Ascending aorta (tissue), 2 donors: Measurements from ENCODE around the gene DUSP18. TPM values are rescaled to one million over a fixed set of nuclear protein-coding genes. Genes with fewer than 3 reads are reported as not detected.
"Not testable (repeated sequence)": the region's sequence is repeated elsewhere in the genome, so short reads cannot be mapped to it uniquely, and the experiment has no call there.

Experiments used
- DNase-seq, 2 donors: peaks; one replicate each; pipeline ENCODE4 v3.0.0-alpha.2; 2019; ENCODE audit warnings: low spot score in 2 of 2
- H3K27ac ChIP-seq, 2 donors: fragments of 200-600 bp; sonication (generic); one replicate each; pipeline ENCODE4 v1.5.1; 2016 to 2017; ENCODE audit warnings: mild to moderate bottlenecking in 1 of 2
- H3K27me3 ChIP-seq: fragments of 200-600 bp; sonication (generic); one replicate; pipeline ENCODE4 v1.5.1; 2017
- H3K36me3 ChIP-seq, 2 donors: fragments of 200-600 bp; sonication (generic); one replicate each; pipeline ENCODE4 v1.5.1; 2016
- H3K4me1 ChIP-seq, 2 donors: fragments of 200-600 bp; sonication (generic); one replicate each; pipeline ENCODE4 v1.5.1; 2016 to 2017; ENCODE audit warnings: mild to moderate bottlenecking in 1 of 2
- H3K4me3 ChIP-seq, 2 donors: fragments of 200-600 bp; sonication (generic); one replicate each; pipeline ENCODE4 v1.5.1; 2016 to 2017; ENCODE audit warnings: mild to moderate bottlenecking in 1 of 2
- H3K9me3 ChIP-seq, 2 donors: fragments of 200-600 bp; sonication (generic); one replicate each; pipeline ENCODE4 v1.5.1; 2016
- intact Hi-C: fragments of 100-400 bp; cut with DNase I; formaldehyde crosslinking; loops from one replicate; pipeline ENCODE4 v1.15.1; 2023
- total RNA-seq: library from RNA; depleted of rRNA; stranded (reverse); fragments of >200 nt; gene quantifications from one replicate; pipeline ENCODE4 v1.1.0, GENCODE V29; 2016
- TF ChIP-seq, protein P1 (sequence below), 3 experiments: fragments of 200-600 bp in 2 of 3; fragments of 450-650 bp in 1 of 3; sonication (generic) in 2 of 3; IDR thresholded peaks; one replicate each; pipeline ENCODE4 v1.5.1; 2016 to 2019; ENCODE audit warnings: antibody characterized with exemption in 3 of 3, mild to moderate bottlenecking in 1 of 3, moderate library complexity in 1 of 3

Gene DUSP18
- 0.21 TPM for total RNA-seq

DNA sequence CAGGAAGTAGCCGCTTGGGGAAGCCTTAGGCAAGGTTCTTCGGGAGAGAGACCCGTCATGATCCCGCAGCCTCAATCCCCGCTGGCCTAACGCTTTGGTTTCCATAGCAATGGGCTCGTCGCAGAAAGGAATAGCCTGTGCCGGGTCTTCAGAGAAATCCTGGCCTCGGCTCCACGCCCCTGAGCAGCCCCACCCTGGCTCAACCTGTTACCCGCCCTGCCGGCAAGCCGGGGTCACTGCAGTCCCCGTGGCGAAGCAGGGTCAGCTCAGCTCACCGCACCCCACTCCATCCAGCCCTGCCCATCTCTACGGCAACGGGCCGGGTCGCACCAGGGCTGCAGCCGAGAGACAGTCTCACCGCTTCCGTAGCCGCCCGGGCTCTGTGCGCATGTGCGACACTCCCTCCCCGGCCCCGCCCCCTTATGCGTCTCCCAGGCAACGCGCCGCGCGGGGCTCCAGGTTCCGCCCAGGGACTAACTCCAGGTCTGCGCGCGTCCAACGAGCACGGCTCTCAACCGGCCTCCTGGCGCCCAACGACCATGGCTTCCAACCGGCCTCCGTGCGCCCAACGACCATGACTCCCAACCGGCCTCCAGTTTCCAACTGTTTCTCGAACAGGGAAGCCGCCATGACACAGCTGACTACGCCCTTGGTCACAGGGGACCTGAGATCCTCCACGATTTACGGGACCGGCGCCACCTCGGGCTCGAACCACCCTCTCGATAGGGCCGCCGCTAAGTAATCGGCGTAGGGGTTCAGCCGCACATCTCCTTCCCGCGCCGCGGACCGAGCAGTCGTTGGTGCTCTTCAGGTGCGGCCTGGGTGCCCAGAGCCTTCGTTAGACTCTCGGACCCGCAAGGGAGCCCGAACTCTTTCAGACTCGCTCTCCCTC is at the start of gene DUSP18:
Gene DUSP18, minus strand, starts transcription at position 382 of the 892 bp plus-strand sequence. CDS start 3,872 bp downstream, outside the sequence.
- H3K27ac ChIP-seq: peak within 1 kb of the TSS in 1 of 2 donors; percentile 1

GRCh38 chr22:30714062-30714461 is 46.4 kb upstream of the DUSP18 start:
- TF ChIP-seq, protein P1, sequence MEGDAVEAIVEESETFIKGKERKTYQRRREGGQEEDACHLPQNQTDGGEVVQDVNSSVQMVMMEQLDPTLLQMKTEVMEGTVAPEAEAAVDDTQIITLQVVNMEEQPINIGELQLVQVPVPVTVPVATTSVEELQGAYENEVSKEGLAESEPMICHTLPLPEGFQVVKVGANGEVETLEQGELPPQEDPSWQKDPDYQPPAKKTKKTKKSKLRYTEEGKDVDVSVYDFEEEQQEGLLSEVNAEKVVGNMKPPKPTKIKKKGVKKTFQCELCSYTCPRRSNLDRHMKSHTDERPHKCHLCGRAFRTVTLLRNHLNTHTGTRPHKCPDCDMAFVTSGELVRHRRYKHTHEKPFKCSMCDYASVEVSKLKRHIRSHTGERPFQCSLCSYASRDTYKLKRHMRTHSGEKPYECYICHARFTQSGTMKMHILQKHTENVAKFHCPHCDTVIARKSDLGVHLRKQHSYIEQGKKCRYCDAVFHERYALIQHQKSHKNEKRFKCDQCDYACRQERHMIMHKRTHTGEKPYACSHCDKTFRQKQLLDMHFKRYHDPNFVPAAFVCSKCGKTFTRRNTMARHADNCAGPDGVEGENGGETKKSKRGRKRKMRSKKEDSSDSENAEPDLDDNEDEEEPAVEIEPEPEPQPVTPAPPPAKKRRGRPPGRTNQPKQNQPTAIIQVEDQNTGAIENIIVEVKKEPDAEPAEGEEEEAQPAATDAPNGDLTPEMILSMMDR (IDR thresholded peaks at IDR 0.05): no peak
- Histone ChIP-seq H3K27me3 (no peaks in the 10 kb centered on the region), H3K9me3 (no peaks in the 10 kb centered on the region), H3K36me3 (no peaks in the 10 kb centered on the region), H3K4me1 (no peaks in the 10 kb centered on the region), H3K27ac (no peak overlapping the region), H3K4me3 (no peak overlapping the region)
- intact Hi-C loops: no loop called here
- DNase-seq: no peak

More for the DNA sequence above, at the start of gene DUSP18:
- Histone ChIP-seq H3K27me3 (no peaks in the 10 kb centered on the region), H3K4me3 (peak within 1 kb of the TSS; percentile 64 to 80), H3K36me3 (peaks cover 10 to 13% of the 10 kb centered on the region in 2 donors), H3K4me1 (peaks cover 4% of the 10 kb centered on the region in 2 donors), H3K9me3 (no peaks in the 10 kb centered on the region)
- TF ChIP-seq, protein P1 (IDR thresholded peaks at IDR 0.05): peak in 2 of 3 experiments; percentile 28 to 40
- peak; percentile 73 to 96 for DNase-seq
- intact Hi-C loops: loop anchor here (1.0 to 5.0 kb wide), 2 partner anchors 32 to 75 kb away; partner anchors contain the start of genes PES1 and SLC35E4

- no peaks in the 10 kb centered on the region for H3K36me3 ChIP-seq
- H3K9me3 ChIP-seq: no peaks in the 10 kb centered on the region
- H3K27me3 ChIP-seq: no peaks in the 10 kb centered on the region
- H3K4me1 ChIP-seq: no peaks in the 10 kb centered on the region
- intact Hi-C loops: no loop called here
- no peak overlapping the region for H3K4me3 ChIP-seq
- no peak overlapping the region for H3K27ac ChIP-seq
- DNase-seq: no peak
- TF ChIP-seq, protein P1 (IDR thresholded peaks at IDR 0.05): no peak
Observed at GRCh38 chr22:30712094-30712493, 44.4 kb upstream of the DUSP18 start.

DNA sequence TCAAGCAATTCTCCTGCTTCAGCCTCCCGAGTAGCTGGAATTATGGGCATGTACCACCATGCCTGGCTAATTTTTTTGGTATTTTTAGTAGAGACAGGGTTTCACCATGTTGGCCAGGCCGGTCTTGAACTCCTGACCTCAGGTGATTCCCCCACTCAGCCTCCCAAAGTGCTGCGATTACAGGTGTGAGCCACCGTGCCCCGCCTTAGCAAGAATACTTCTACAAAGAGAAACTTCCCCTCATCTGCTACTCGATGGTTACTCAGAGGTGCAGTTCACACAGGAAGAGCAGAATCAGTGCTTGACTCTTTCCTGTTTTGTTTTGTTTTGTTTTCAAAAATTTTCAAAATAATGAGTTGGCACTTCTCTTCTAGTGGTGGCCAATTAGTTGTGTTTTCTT is 42.3 kb upstream of the DUSP18 start:
- H3K9me3 ChIP-seq, intact Hi-C loops, H3K4me1 ChIP-seq, H3K36me3 ChIP-seq, DNase-seq, H3K27ac ChIP-seq, H3K4me3 ChIP-seq, H3K27me3 ChIP-seq: not testable (repeated sequence)

DNA sequence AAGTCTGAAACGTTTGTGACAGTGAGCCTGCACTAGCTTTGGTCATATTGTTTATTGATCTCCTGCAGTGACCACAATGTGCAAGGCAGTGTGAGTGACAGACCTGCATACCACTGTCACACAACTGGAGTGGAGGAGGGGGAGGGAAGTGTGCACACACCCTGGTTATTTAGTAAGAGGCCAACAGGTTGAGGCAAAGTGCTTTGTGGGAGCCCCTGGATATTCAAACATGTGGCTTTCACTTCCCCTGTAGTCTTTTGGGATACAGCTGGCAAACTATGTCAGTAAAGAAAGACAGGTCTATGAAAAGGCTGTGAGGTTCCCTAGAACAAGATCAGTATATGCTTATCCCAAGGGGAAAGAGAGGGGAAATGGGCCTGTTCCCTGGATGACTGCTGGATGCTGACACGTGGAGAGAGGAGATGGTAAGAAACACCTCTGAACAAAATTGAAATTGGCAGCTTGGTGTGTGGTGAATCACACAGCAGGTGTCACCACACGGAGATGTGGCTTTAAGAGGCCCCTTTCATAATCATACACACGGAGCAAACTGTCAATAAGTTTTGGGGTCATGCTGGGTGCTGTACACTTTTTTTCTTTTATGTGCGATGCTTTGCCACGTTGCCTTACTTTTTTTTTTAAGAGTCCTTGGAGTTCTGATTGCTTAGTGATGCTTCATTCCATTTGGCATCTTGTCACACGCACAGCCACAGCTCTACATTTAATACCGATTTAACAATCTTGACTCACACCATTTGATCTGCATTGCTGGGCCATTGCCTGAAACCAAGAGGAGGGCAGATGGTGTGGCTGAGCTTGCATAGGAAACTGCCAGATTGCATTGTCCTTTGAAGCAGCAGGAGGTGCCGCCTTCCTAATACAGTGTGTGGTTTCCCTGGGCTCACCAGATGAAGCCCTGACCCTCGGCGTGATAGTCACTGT is 38.3 kb upstream of the DUSP18 start:
- intact Hi-C loops: no loop called here
- Histone ChIP-seq H3K9me3 (no peaks in the 10 kb centered on the region), H3K4me3 (no peak overlapping the region), H3K36me3 (no peaks in the 10 kb centered on the region), H3K4me1 (no peaks in the 10 kb centered on the region), H3K27ac (no peak overlapping the region), H3K27me3 (no peaks in the 10 kb centered on the region)
- no peak for DNase-seq
- TF ChIP-seq, protein P1 (IDR thresholded peaks at IDR 0.05): no peak
